Spleen (tissue), 7 donors: ENCODE results near the gene GPC3.

Experiments used
- CTCF ChIP-seq, 11 experiments: fragments of 200-600 bp in 7 of 11; fragments of 450-650 bp in 4 of 11; sonication (generic) in 4 of 11; IDR thresholded peaks in 8 of 11; conservative IDR thresholded peaks in 3 of 11; 1 replicate in 7 of 11; 2 replicates in 4 of 11; pipeline versions ENCODE4 v1.4.0 to v1.8.0; 2016 to 2021; ENCODE audit warnings: antibody characterized with exemption in 11 of 11, inconsistent platforms in 4 of 11, mild to moderate bottlenecking in 1 of 11
- POLR2A ChIP-seq, 3 donors: fragments of 450-650 bp; IDR thresholded peaks; one replicate each; pipeline ENCODE4 v1.5.1; 2017; ENCODE audit warnings: antibody characterized with exemption in 3 of 3, mild to moderate bottlenecking in 1 of 3
- POLR2AphosphoS5 ChIP-seq, 3 donors: sonication (generic); formaldehyde crosslinking; IDR thresholded peaks; one replicate each; pipeline ENCODE4 v1.5.1; 2017; ENCODE audit warnings: antibody characterized with exemption in 3 of 3
- donor health status: DM: no; HTN: no; CAD: no; lungs with moderate emphysema.
- donor health status: DM: no; HTN: no; CAD: no.
- donor health status: DM: no; HTN: no; CAD: no.

- no peak for TF ChIP-seq CTCF (IDR thresholded peaks at IDR 0.05 in 8 of 11, conservative IDR thresholded peaks at IDR 0.05 in 3 of 11)
- no peak for TF ChIP-seq POLR2A (IDR thresholded peaks at IDR 0.05)
- TF ChIP-seq POLR2AphosphoS5 (IDR thresholded peaks at IDR 0.05) = no peak
These were observed 373.7 kb downstream of the GPC3 start for GRCh38 chrX:133611676-133612075.
